Measurements from ENCODE around the gene ACAP2.
"Not testable (repeated sequence)": the region's sequence is repeated elsewhere in the genome, so short reads cannot be mapped to it uniquely, and the experiment has no call there.

Gene ACAP2

GRCh38 chr3:195384952-195385351, 57.9 kb downstream of the ACAP2 start:
- DNase-seq = no peak

GRCh38 chr3:195372220-195372619, 70.6 kb downstream of the ACAP2 start:
- DNase-seq = no peak

- no peak for DNase-seq
Measured at GRCh38 chr3:195366200-195366925, 76.5 kb downstream of the ACAP2 start.

- no peak for DNase-seq
Measured at GRCh38 chr3:195365371-195365770, 77.4 kb downstream of the ACAP2 start.

GRCh38 chr3:195357797-195358196, 85.0 kb downstream of the ACAP2 start:
- DNase-seq = not testable (repeated sequence)

- no peak for DNase-seq
Measured at GRCh38 chr3:195356151-195357086, 86.4 kb downstream of the ACAP2 start.

GRCh38 chr3:195354009-195354408, 88.8 kb downstream of the ACAP2 start:
- DNase-seq = not testable (repeated sequence)

- DNase-seq = no peak
Measured at GRCh38 chr3:195352895-195353488, 89.8 kb downstream of the ACAP2 start.

GRCh38 chr3:195348426-195349115, 94.2 kb downstream of the ACAP2 start:
- no peak for DNase-seq

- DNase-seq = no peak
Measured at GRCh38 chr3:195337747-195338146, 105.1 kb downstream of the ACAP2 start.

GRCh38 chr3:195334967-195335366, 107.9 kb downstream of the ACAP2 start:
- DNase-seq = no peak

- DNase-seq = no peak
Measured at GRCh38 chr3:195319060-195319459, 123.8 kb downstream of the ACAP2 start.

- DNase-seq = no peak
Measured at GRCh38 chr3:195312714-195313113, 130.1 kb downstream of the ACAP2 start.

- DNase-seq = no peak
Measured at GRCh38 chr3:195307711-195308110, 135.1 kb downstream of the ACAP2 start.

GRCh38 chr3:195306369-195306768, 136.5 kb downstream of the ACAP2 start:
- no peak for DNase-seq

- DNase-seq = no peak
Measured at GRCh38 chr3:195302431-195302830, 140.4 kb downstream of the ACAP2 start.

GRCh38 chr3:195297446-195297845, 145.4 kb downstream of the ACAP2 start:
- no peak for DNase-seq

- no peak for DNase-seq
Measured at GRCh38 chr3:195296662-195297061, 146.2 kb downstream of the ACAP2 start.

- DNase-seq = no peak
Measured at GRCh38 chr3:195291121-195291520, 151.7 kb downstream of the ACAP2 start.

GRCh38 chr3:195290643-195291042, 152.2 kb downstream of the ACAP2 start:
- not testable (repeated sequence) for DNase-seq

- no peak for DNase-seq
Measured at GRCh38 chr3:195286115-195286872, 156.5 kb downstream of the ACAP2 start.

- DNase-seq = no peak
Measured at GRCh38 chr3:195285372-195285771, 157.4 kb downstream of the ACAP2 start.
